ENCODE measurements around the gene GHRL.

GHRL gene

GRCh38 chr3:10328460-10329071, 35.8 kb upstream of the GHRL start:
- DNase-seq: no peak

DNA sequence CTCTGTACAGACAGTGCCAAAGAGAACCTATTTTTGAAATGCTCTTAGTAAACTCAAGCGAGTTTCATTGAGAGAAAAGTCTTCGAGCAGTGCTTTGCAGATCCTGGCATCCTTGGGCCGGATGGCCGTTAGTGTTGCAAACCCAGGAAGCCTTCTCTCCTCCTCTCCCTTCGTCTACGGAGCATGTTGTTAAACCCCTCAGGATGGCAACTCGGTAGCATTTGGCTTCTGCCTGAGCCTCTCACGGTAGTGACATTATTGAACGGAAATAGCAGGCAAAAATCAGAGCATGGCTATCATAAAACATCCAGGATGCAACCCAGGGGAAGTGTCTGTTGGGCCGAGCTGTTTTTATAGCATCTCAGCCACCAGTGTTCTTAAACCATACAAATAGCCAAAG, 34.8 kb upstream of the GHRL start:
- DNase-seq: no peak

- DNase-seq: no peak
These were observed 29.6 kb upstream of the GHRL start for GRCh38 chr3:10322352-10322710.

GRCh38 chr3:10321630-10322351, 29.0 kb upstream of the GHRL start:
- DNase-seq: no peak

DNA sequence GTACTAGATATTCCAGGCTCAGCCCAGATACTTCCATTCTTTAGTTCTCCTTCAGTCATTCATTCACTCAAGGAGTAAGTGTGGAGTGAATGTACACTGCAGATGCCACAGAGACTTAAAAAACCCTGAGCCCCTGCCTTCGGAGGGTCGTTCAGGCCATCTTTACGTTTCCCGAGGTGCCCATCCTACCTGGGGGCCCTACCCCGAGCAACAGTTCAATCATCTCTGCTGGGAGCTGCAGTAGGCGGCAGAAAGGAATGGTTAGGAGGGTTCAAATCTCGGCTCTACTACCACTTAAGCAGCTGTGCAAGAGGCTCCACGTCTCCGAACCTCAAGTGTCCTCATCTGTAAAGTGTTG, 27.6 kb upstream of the GHRL start:
- DNase-seq: no peak

DNA sequence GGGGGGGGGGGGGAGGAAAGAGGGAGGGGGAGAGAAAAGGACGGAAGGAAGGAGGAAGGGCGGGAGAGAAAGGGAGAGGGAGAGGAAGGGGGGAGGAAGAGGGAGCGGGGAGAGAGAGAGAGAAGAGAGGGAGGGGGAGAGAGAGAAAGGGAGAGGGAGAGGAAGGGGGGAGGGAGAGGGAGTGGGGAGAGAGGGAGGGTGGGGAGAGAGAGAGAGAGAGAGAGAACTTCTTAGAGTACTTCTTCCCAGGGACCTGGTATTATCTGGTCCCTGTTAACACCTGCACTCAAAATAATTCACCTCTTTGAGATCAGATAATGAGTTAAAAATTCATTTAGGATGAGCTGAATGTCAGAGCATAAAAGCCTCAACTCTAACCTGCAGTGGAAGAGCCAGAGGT, 27.1 kb upstream of the GHRL start:
- no peak for DNase-seq

DNA sequence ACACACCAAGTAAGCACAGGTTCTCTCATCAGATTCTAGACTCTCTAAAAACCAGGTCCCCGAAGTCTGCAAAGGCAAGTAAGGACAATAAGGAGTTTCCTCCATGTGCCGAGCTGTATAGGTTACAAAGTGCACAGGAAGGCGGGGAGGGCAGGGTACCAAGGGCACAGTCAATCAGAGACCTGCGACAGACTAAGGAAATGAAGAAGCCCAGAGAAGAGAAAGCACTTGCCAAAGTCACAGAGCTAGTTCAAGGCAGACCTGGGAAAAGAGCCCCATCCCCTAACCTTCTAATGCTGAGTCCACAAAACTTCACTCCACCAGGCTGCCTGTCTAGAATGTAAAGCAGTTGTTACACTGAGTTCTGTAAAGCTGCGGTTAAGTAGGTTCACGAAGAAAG, 26.5 kb upstream of the GHRL start:
- DNase-seq: no peak

GRCh38 chr3:10317961-10318350, 25.2 kb upstream of the GHRL start:
- DNase-seq: no peak

GRCh38 chr3:10317311-10317960, 24.7 kb upstream of the GHRL start:
- no peak for DNase-seq

DNA sequence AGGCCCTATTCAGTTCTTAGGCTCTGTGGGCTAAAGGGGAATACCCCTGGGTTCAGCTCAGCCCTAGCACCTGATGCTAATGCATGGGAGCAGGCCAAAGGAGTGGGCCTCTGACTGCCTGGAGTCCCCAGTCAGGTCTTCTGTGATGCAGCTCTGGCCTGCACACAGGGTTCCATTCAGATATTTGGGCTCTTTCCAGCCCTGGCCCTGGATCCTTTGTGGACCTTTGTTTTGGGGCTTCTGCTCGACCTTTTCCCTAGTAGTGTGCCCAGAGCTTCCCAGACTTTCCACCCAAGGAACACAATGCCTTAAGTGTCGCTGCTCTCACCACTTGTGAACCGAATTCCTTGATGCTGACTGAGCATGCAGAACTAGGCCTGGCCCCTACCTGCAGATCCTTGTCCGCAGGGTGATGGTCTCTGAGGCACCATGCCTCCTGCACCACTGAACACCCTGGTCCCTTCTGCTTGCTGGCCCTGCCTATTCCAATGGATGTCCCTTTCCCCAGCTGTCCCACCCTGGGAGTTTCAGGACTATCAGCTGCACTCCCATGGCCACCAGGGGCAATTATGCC, 23.1 kb upstream of the GHRL start:
- DNase-seq: peak in 11 of 58 donors; percentile 11 to 50 (median 37)

GRCh38 chr3:10315101-10315500, 22.4 kb upstream of the GHRL start:
- DNase-seq: no peak

DNA sequence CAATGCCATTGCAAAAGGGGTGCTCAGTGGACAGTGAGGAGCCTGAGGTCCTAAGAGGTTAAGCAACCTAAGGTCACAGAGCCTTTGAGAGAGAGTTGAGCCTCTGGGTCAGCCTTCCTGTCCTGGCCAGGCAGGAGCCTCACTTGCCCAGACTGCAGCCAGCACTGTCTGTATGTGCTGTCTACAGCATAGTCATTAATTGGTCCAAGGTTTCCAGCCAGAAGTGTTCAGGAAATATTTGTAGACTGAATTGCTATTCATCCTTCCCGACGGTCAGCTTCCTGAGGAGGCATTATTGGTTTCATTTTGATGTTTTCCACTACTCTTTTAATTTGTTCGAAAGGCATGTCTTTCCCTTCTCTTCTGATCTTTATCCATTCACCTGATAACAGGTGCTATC, 20.1 kb upstream of the GHRL start:
- no peak for DNase-seq

DNA sequence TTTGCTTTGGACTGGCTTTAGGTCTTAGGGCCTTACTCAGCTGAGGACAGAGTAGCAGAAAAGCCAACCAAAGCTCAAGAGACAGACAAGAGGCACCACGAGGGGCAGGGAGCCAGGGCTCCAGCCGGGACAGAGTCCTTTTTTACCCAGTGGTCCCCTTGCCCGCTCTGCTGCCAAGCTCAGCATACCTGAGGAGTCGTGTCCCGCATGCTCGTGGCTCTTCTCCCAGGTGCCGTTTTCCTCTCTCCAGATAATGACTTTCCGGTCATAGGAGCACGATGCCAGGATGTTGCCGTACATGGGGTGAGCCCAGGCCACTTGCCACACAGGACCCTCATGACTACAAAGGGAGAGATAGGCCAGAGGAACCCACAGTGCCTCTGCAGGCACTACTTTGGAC, 19.6 kb upstream of the GHRL start:
- DNase-seq: no peak

DNA sequence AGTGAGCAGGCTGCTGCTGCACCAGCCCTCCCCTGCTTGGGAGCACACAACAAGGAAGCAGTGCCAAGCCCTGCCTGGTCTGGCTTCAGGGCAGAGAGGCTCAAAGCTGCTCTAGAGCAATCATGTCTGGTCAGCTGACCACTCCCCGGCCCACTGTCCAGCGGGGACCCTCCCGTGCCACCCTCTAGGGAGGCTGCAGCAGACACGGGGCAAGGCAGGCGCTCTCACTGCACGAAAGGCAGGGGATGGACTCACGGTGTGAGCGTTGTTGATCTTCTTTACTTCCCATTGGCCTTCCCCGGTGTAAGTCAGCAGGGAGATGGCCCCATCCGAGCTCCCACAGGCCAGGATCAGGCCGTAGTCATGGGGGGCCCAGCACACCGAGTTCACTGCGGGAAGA, 19.0 kb upstream of the GHRL start:
- no peak for DNase-seq

DNA sequence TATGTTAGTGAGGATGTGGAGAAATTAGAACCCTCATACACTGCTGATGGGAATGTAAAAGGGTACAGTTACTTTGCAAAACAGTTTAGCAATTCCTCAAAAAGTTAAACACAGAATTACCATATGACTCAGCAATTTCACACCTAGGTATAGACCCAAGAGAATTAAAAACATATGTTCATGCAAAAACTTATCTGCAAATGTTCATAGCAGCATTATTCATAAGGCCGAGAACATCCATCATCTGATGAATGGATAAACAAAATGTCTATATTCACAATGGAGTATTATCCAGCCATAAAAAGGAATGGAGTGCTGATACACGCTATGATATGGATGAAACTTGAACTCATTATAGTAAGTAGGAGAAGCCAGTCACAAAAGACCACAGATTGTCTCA, 17.8 kb upstream of the GHRL start:
- DNase-seq: no peak

- DNase-seq: no peak
These were observed 17.0 kb upstream of the GHRL start for GRCh38 chr3:10309736-10310135.

DNA sequence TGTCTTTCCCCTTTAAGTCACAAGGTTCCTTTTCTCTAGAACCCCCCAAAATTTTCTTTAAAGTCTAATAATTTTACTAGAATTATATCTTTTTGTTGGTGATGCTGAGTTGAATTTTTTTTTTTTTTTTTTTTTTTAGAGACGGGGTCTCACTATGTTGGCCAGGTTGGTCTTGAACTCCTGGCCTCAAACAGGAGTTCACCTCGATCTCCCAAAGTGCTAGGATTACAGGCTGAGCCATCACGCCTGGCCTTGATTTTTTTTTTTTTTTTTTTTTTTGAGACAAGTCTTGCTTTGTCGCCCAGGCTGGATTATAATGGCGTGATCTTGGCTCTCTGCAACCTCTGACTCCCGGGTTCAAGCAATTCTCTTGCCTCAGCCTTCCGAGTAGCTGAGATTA, 15.9 kb upstream of the GHRL start:
- no peak for DNase-seq

- DNase-seq: no peak
These were observed 13.4 kb upstream of the GHRL start for GRCh38 chr3:10306156-10306555.

- no peak for DNase-seq
These were observed 12.7 kb upstream of the GHRL start for GRCh38 chr3:10305331-10305902.

GRCh38 chr3:10304905-10305304, 12.2 kb upstream of the GHRL start:
- DNase-seq: no peak

GRCh38 chr3:10303785-10304184, 11.0 kb upstream of the GHRL start:
- no peak for DNase-seq

DNA sequence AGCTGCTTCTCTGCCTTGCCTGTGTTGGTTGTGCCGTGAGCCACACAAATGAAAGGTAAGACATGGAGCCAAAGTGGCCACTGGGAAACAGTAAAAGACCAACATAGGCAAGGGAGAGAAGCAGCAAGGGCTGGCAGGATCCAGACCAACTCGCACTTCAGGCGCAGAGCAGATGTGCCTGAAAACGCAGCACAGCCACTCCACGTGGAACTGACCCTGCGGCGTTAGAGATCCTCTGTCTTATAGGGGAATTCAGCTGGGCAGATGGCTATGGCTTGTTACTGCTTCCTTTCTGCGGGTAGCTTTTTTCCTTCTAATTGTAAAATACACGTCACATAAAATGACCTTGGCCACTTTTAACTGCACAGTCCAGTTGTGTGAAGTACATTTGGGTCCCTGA, 10.4 kb upstream of the GHRL start:
- DNase-seq: no peak

GRCh38 chr3:10300087-10300486, 7.3 kb upstream of the GHRL start:
- DNase-seq: no peak
